ENCODE data around the gene GHRHR.

GRCh38 chr7:30980194-30980593 lies 16.4 kb downstream of the GHRHR start:
- TF ChIP-seq, protein P1, sequence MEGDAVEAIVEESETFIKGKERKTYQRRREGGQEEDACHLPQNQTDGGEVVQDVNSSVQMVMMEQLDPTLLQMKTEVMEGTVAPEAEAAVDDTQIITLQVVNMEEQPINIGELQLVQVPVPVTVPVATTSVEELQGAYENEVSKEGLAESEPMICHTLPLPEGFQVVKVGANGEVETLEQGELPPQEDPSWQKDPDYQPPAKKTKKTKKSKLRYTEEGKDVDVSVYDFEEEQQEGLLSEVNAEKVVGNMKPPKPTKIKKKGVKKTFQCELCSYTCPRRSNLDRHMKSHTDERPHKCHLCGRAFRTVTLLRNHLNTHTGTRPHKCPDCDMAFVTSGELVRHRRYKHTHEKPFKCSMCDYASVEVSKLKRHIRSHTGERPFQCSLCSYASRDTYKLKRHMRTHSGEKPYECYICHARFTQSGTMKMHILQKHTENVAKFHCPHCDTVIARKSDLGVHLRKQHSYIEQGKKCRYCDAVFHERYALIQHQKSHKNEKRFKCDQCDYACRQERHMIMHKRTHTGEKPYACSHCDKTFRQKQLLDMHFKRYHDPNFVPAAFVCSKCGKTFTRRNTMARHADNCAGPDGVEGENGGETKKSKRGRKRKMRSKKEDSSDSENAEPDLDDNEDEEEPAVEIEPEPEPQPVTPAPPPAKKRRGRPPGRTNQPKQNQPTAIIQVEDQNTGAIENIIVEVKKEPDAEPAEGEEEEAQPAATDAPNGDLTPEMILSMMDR (IDR thresholded peaks at IDR 0.05; ENCODE audit: low read depth, low read length, poor library complexity, severe bottlenecking), result no peak
- no peak for TF ChIP-seq EZH2phosphoT487 (IDR thresholded peaks at IDR 0.05; ENCODE audit: borderline replicate concordance, low read length)
